GM12875 (cell line): Measurements from ENCODE around the gene IL17D.

Source experiments
- H3K4me3 ChIP-seq: one replicate; pipeline ENCODE4 v1.5.1; 2011; ENCODE audit warnings: low read depth, low read length, control low read depth
- TF ChIP-seq, protein P1 (sequence below): IDR thresholded peaks from 2 replicates; pipeline ENCODE4 v1.5.1; 2011; ENCODE audit warnings: low read depth, mild to moderate bottlenecking, control low read depth, inconsistent platforms, low read length, moderate library complexity, borderline replicate concordance; ENCODE audit not compliant: insufficient read depth

Gene IL17D

DNA sequence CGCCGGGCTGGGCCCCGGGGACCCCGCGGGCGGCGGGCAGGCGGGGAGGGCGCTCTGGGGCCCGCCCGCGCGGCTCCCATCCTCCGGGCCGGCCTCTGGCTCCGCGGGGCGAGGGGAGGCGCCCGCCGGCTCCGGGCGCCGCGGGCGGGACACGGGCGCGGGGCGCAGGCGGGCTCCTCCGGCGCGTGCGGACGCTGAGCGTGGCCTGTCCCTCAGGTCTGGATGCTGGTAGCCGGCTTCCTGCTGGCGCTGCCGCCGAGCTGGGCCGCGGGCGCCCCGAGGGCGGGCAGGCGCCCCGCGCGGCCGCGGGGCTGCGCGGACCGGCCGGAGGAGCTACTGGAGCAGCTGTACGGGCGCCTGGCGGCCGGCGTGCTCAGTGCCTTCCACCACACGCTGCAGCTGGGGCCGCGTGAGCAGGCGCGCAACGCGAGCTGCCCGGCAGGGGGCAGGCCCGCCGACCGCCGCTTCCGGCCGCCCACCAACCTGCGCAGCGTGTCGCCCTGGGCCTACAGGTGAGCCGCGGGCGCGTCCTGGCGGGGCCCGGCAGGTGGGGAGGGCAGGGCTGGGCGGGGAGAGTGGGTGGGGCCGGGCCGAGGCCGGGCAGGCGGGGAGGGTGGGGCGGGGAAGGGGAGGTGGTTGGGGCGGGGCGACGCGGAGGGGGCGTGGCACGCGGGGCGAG lies 420 bp downstream of the IL17D start:
- peak overlapping the region; percentile 79 for H3K4me3 ChIP-seq
- TF ChIP-seq, protein P1, sequence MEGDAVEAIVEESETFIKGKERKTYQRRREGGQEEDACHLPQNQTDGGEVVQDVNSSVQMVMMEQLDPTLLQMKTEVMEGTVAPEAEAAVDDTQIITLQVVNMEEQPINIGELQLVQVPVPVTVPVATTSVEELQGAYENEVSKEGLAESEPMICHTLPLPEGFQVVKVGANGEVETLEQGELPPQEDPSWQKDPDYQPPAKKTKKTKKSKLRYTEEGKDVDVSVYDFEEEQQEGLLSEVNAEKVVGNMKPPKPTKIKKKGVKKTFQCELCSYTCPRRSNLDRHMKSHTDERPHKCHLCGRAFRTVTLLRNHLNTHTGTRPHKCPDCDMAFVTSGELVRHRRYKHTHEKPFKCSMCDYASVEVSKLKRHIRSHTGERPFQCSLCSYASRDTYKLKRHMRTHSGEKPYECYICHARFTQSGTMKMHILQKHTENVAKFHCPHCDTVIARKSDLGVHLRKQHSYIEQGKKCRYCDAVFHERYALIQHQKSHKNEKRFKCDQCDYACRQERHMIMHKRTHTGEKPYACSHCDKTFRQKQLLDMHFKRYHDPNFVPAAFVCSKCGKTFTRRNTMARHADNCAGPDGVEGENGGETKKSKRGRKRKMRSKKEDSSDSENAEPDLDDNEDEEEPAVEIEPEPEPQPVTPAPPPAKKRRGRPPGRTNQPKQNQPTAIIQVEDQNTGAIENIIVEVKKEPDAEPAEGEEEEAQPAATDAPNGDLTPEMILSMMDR, result peak; percentile 78

DNA sequence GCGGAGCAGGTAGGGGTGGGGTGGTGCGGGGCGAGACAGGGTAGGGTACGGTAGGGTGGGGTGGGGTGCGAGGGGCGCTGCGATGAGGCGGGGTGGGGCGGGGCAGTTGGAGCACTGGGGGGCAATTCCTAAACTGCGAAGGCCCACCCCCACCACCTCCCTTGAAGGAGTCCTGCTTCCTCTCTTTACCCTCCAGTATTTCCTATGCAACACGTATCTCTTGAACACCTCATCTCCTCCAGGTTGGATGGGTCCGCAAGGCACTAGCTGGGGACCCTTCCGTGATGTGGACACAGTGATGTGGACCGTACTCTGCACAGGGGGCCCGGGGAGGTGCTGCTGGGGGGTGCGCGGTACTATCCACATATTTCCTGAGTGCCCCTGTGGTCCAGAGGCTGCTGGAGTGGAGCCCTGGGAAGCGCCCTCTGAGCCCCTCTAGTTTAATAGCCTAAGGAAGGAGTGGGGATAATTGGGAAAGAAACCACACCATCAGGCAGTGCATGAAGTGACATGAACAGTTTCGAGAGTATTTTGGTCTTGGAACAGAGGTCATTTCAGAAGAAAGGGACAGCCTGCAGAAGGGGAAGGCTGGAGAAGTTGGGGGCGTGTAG lies 1.1 kb downstream of the IL17D start:
- TF ChIP-seq, protein P1, result no peak
- H3K4me3 ChIP-seq, result no peak overlapping the region

DNA sequence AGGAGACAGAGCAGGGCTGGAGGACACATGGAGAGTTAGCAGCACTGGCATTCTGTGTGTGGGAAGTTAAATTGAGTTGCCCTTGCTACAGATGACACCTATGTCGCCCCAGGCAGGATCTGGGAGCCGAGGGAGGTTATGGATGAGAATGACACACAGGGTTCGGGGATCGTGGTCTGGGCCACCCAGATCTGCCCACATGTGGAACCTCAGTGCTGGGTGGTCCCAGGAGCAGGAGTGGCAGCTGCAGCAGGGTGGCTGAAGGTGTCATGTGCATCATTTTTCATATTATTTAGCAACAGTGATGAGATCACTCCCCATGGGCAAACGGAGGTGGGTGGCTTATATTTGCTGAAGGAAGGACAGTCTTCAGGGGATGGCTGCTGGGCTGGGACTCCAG lies 3.2 kb downstream of the IL17D start:
- TF ChIP-seq, protein P1, result no peak
- no peak overlapping the region for H3K4me3 ChIP-seq

DNA sequence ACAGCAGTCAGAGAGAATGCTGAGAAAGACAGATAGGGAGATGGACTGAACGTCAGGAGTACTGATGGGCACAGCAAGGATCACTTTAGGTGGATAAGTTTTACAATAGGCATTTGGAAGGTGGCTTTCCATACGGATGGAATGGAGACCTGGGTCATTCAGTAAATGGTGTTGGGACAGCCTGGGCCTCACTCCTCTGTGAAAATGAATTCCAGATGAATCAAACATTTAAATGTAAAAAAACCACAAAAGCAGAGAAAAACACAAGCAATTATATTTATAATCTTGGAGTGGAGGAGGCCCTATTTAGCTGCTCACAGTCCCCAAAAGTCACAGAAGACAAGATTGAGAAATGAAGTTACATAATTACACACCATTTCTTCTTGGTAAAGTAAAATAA lies 4.7 kb downstream of the IL17D start:
- no peak overlapping the region for H3K4me3 ChIP-seq
- TF ChIP-seq, protein P1, result no peak

DNA sequence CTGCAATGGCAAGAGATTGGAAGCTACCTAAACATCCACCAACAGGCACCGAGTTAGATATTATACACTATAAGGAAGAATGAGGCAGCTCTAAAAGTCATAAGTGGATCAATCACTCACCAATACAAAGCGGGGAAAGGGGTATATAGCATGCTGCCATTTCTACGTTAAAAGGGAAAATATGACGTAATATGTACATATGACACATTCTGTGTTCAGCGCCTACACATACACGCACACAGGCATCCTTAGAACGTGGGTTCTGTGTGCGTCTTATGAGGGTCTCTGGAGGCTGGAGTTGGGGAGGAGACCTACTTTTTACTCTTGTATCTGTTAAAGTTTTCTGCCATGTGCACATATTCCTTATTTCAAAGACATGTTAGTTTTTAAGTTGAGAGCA lies 5.9 kb downstream of the IL17D start:
- H3K4me3 ChIP-seq, result no peak overlapping the region
- TF ChIP-seq, protein P1, result no peak

DNA sequence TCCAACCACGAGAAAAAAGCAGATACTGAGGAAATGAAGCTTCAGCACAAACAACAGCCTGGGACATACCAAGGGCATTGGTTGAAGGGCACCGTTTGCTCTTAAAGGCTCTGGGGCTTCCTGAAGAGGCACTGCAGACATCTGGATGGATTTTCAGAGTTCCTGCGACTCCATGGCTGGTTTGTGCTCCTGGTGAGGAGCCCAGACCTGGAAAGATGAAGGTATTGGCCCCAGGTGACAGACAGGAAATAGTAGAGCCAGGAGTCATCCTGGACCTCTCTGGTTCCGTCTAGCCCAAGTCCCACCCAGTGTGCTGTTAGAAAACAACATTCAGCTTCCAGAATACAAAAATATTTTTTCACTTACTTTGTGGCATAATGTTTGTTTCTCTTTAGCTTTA lies 6.3 kb downstream of the IL17D start:
- TF ChIP-seq, protein P1, result no peak

More for the DNA sequence above, 6.3 kb downstream of the IL17D start:
- H3K4me3 ChIP-seq, result no peak overlapping the region
